K562 (cell line): ENCODE results near the gene UBE2I. TPM values are rescaled to one million over a fixed set of nuclear protein-coding genes. Genes with fewer than 3 reads are reported as not detected.

Source experiments
- CBFA2T3 ChIP-seq: fragments of 450-650 bp; IDR thresholded peaks from 2 replicates; pipeline ENCODE4 v1.6.1; 2017
- CHD1 ChIP-seq: fragments of 200-600 bp; sonication (generic); IDR thresholded peaks from one replicate; pipeline ENCODE4 v1.6.1; 2012; ENCODE audit warnings: mild to moderate bottlenecking, moderate library complexity, low read length, inconsistent platforms
- E2F3 ChIP-seq: fragments of 250-450 bp; sonication (Bioruptor Pico); IDR thresholded peaks from 2 replicates; pipeline ENCODE4 v1.4.0; 2020; ENCODE audit warnings: mild to moderate bottlenecking
- HNRNPL ChIP-seq: fragments of 200-400 bp; formaldehyde crosslinking; IDR thresholded peaks from 2 replicates; pipeline ENCODE4 v1.6.1; 2017; ENCODE audit warnings: low read depth, mild to moderate bottlenecking, low read length
- NR2C1 ChIP-seq, 2 experiments: fragments of 450-650 bp; IDR thresholded peaks; 2 replicates each; pipeline ENCODE4 v1.6.1; 2017; ENCODE audit warnings: mild to moderate bottlenecking in 2 of 2, antibody characterized with exemption in 1 of 2, inconsistent platforms in 1 of 2, missing compliant biosample characterization in 1 of 2, missing genetic modification characterization in 1 of 2
- OTX1 ChIP-seq: fragments of 450-650 bp; formaldehyde crosslinking; IDR thresholded peaks from 2 replicates; pipeline ENCODE4 v1.4.0; 2022; ENCODE audit warnings: mild to moderate bottlenecking
- RBM14 ChIP-seq: fragments of 200-400 bp; formaldehyde crosslinking; IDR thresholded peaks from 2 replicates; pipeline ENCODE4 v1.6.1; 2018; ENCODE audit warnings: low read depth, mild to moderate bottlenecking, low read length, moderate library complexity, borderline replicate concordance; ENCODE audit not compliant: insufficient read depth
- ZBED1 ChIP-seq: IDR thresholded peaks from 2 replicates; pipeline ENCODE4 v1.6.1; 2014
- ZNF561 ChIP-seq: fragments of 450-650 bp; formaldehyde crosslinking; conservative IDR thresholded peaks from 2 replicates; pipeline ENCODE4 v1.4.0; 2020; ENCODE audit warnings: mild to moderate bottlenecking, moderate library complexity
- polyA plus RNA-seq, 8 experiments: library from polyadenylated mRNA; depleted of rRNA in 4 of 8; stranded (reverse) in 5 of 8; unstranded in 3 of 8; fragments of >200 nt; fragmentation: Nextera tagmentation in 2 of 8; fragmentation: Illumina TruSeq in 1 of 8; extraction: Ambion mirVana in 2 of 8; extraction: Trizol in 1 of 8; gene quantifications; 2 replicates each; pipeline versions ENCODE4 v1.2.1 to v1.2.3, GENCODE V29; 2011 to 2014; ENCODE audit warnings: inconsistent platforms in 1 of 8, missing spikeins in 1 of 8
- total RNA-seq, 7 experiments: library from RNA; depleted of rRNA in 6 of 7; stranded (reverse); fragments of >200 nt in 6 of 7; fragmentation: Illumina TruSeq in 2 of 7; extraction: Trizol in 2 of 7; gene quantifications; 2 replicates each; pipeline versions ENCODE4 v1.2.1 to v1.2.3, GENCODE V29; 2011 to 2021; ENCODE audit warnings: low replicate concordance in 1 of 7
- TF ChIP-seq, protein P1 (sequence below): IDR thresholded peaks from 3 replicates; pipeline ENCODE4 v1.6.1; 2011; ENCODE audit warnings: borderline replicate concordance, mild to moderate bottlenecking; ENCODE audit not compliant: insufficient read length, insufficient read depth
- TF ChIP-seq, protein P2 (sequence below): fragments of 250-450 bp; sonication (Bioruptor Pico); IDR thresholded peaks from 2 replicates; pipeline ENCODE4 v1.5.0; 2021

Gene UBE2I
- total and polyA plus RNA-seq, 9 of the 15 experiments (the other 6 are each of a cell fraction or from before 2014, with no cell fraction given): 36.6 to 254 (median 104) TPM

- TF ChIP-seq NR2C1 (IDR thresholded peaks at IDR 0.05) (no peak), NR2C1 (tag; IDR thresholded peaks at IDR 0.05) (no peak), CHD1 (no peak), RBM14 (no peak), ZBED1 (no peak), E2F3 (CRISPR knock-in tag) (no peak), CBFA2T3 (no peak), HNRNPL (no peak), OTX1 (CRISPR knock-in tag) (no peak), ZNF561 (CRISPR knock-in tag) (no peak)
- TF ChIP-seq, protein P1, sequence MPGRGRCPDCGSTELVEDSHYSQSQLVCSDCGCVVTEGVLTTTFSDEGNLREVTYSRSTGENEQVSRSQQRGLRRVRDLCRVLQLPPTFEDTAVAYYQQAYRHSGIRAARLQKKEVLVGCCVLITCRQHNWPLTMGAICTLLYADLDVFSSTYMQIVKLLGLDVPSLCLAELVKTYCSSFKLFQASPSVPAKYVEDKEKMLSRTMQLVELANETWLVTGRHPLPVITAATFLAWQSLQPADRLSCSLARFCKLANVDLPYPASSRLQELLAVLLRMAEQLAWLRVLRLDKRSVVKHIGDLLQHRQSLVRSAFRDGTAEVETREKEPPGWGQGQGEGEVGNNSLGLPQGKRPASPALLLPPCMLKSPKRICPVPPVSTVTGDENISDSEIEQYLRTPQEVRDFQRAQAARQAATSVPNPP: no peak
- TF ChIP-seq, protein P2, sequence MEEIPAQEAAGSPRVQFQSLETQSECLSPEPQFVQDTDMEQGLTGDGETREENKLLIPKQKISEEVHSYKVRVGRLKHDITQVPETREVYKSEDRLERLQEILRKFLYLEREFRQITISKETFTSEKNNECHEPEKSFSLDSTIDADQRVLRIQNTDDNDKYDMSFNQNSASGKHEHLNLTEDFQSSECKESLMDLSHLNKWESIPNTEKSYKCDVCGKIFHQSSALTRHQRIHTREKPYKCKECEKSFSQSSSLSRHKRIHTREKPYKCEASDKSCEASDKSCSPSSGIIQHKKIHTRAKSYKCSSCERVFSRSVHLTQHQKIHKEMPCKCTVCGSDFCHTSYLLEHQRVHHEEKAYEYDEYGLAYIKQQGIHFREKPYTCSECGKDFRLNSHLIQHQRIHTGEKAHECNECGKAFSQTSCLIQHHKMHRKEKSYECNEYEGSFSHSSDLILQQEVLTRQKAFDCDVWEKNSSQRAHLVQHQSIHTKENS: no peak
These were observed 33.5 kb upstream of the UBE2I start (continued) for GRCh38 chr16:1275791-1276579.
